Measurements from ENCODE around the gene TAF13. TPM values are rescaled to one million over a fixed set of nuclear protein-coding genes. Genes with fewer than 3 reads are reported as not detected.
A peak's percentile ranks its signal among the peaks of the same experiment; 100 is the strongest.

The TAF13 gene
- total and polyA plus RNA-seq, 9 of the 15 experiments (the other 6 are each of a cell fraction or from before 2014, with no cell fraction given), result 14.9 to 77.2 (median 38.7) TPM

DNA sequence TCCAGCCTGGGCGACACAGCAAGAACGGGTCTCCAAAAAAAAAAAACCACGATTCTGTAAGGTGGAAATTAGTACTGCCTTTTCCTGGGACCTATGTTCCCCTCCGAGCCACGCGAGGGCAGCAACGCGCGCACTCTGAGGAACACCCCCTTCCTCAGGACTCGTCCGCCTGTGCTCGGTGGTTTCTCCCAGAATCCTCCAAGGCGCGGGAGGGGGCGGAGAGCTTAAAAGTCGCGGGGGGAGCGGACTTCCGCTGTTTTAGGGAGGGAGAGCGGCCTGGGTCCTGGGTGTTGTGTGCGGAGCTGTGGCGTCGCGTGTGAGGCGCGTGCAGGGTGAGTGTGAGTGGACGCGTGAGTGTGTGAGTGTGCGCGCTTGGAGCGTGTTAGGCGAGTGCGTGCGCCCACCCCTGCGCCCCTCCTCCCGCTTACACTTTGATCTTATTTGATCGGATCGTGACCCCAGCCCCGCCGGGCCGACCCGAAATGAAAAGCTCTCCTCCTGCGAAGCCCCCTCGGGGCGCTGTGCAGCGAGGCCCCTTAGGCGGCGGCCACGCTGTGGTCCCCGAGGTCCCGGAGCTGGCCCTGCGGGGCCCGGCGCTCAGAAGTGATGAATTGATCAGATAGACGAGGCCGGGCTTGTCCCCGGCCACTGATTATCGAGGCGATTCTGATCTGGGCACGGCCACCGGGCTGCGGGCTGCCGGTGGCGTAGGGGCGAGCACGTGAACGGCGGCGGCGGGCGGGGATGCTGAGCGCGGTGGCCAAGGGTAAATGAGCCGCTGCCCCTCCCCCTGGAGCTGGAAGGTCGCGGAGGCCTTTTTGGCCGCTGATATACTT lies 24.4 kb upstream of the TAF13 start (continued):
- no peak for TF ChIP-seq ZNF280A (IDR thresholded peaks at IDR 0.05; ENCODE audit: low read depth, partially characterized antibody)
- no peak for TF ChIP-seq PHTF2 (CRISPR knock-in tag; IDR thresholded peaks at IDR 0.05)
- TF ChIP-seq ZNF785 (CRISPR knock-in tag; IDR thresholded peaks at IDR 0.05), result no peak
- TF ChIP-seq BRD9 (IDR thresholded peaks at IDR 0.05; ENCODE audit: low read depth, partially characterized antibody), result peak; percentile 65
- peak; percentile 82; the same call in 1 of the 2 replicates for TF ChIP-seq HDAC2 (IDR thresholded peaks at IDR 0.05)
- TF ChIP-seq ZNF778 (CRISPR knock-in tag; IDR thresholded peaks at IDR 0.05), result no peak
- peak; percentile 79 for TF ChIP-seq JUND (IDR thresholded peaks at IDR 0.05; ENCODE audit: borderline replicate concordance, low read depth, low read length)
- TF ChIP-seq JUND (tag; IDR thresholded peaks at IDR 0.05; ENCODE audit: borderline replicate concordance, low read depth, low read length), result no peak; the same call in 2 of the 3 replicates
- TF ChIP-seq, protein P1, sequence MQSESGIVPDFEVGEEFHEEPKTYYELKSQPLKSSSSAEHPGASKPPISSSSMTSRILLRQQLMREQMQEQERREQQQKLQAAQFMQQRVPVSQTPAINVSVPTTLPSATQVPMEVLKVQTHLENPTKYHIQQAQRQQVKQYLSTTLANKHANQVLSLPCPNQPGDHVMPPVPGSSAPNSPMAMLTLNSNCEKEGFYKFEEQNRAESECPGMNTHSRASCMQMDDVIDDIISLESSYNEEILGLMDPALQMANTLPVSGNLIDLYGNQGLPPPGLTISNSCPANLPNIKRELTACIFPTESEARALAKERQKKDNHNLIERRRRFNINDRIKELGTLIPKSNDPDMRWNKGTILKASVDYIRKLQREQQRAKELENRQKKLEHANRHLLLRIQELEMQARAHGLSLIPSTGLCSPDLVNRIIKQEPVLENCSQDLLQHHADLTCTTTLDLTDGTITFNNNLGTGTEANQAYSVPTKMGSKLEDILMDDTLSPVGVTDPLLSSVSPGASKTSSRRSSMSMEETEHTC (IDR thresholded peaks at IDR 0.05), result 0 out of 2 replicates have a peak, but pooled peaks have one; percentile 56
- TF ChIP-seq CHD4 (IDR thresholded peaks at IDR 0.05; ENCODE audit: insufficient read depth, insufficient replicate concordance, low read depth, low read length, poor library complexity, severe bottlenecking), result no peak
- TF ChIP-seq, protein P2, sequence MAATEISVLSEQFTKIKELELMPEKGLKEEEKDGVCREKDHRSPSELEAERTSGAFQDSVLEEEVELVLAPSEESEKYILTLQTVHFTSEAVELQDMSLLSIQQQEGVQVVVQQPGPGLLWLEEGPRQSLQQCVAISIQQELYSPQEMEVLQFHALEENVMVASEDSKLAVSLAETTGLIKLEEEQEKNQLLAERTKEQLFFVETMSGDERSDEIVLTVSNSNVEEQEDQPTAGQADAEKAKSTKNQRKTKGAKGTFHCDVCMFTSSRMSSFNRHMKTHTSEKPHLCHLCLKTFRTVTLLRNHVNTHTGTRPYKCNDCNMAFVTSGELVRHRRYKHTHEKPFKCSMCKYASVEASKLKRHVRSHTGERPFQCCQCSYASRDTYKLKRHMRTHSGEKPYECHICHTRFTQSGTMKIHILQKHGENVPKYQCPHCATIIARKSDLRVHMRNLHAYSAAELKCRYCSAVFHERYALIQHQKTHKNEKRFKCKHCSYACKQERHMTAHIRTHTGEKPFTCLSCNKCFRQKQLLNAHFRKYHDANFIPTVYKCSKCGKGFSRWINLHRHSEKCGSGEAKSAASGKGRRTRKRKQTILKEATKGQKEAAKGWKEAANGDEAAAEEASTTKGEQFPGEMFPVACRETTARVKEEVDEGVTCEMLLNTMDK (IDR thresholded peaks at IDR 0.05; ENCODE audit: borderline replicate concordance, insufficient read depth, low read depth, low read length, poor library complexity, severe bottlenecking), result peak; percentile 95
- TF ChIP-seq, protein P3, sequence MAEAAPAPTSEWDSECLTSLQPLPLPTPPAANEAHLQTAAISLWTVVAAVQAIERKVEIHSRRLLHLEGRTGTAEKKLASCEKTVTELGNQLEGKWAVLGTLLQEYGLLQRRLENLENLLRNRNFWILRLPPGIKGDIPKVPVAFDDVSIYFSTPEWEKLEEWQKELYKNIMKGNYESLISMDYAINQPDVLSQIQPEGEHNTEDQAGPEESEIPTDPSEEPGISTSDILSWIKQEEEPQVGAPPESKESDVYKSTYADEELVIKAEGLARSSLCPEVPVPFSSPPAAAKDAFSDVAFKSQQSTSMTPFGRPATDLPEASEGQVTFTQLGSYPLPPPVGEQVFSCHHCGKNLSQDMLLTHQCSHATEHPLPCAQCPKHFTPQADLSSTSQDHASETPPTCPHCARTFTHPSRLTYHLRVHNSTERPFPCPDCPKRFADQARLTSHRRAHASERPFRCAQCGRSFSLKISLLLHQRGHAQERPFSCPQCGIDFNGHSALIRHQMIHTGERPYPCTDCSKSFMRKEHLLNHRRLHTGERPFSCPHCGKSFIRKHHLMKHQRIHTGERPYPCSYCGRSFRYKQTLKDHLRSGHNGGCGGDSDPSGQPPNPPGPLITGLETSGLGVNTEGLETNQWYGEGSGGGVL (CRISPR knock-in tag; IDR thresholded peaks at IDR 0.05), result no peak
- 0 out of 2 replicates have a peak, but pooled peaks have one; percentile 83 for TF ChIP-seq HDAC6 (IDR thresholded peaks at IDR 0.05; ENCODE audit: low read depth, low read length)
- TF ChIP-seq HMGN3 (IDR thresholded peaks at IDR 0.05; ENCODE audit: borderline replicate concordance, extremely low read depth, insufficient read length, low read depth, low read length), result peak; percentile 96
- TF ChIP-seq ZFP36 (IDR thresholded peaks at IDR 0.05; ENCODE audit: low read depth, low read length, partially characterized antibody), result peak; percentile 19
- peak; percentile 85 for TF ChIP-seq PHF20 (IDR thresholded peaks at IDR 0.05; ENCODE audit: partially characterized antibody)
- TF ChIP-seq PML (IDR thresholded peaks at IDR 0.05; ENCODE audit: low read length), result peak; percentile 98
- TF ChIP-seq TAF9B (IDR thresholded peaks at IDR 0.05; ENCODE audit: partially characterized antibody), result peak; percentile 97
- TF ChIP-seq ZNF134 (CRISPR knock-in tag; conservative IDR thresholded peaks at IDR 0.05), result no peak
- 0 out of 2 replicates have a peak, but pooled peaks have one; percentile 84 for TF ChIP-seq CAMTA2 (CRISPR knock-in tag; conservative IDR thresholded peaks at IDR 0.05)
- TF ChIP-seq ZFP1 (CRISPR knock-in tag; IDR thresholded peaks at IDR 0.05), result no peak
